ENCODE data around the gene ATG7. TPM values are rescaled to one million over a fixed set of nuclear protein-coding genes. Genes with fewer than 3 reads are reported as not detected.

ATG7 gene
- total RNA-seq, 4 donors from 2014 or later, result 54.8 to 126 (median 100) TPM

GRCh38 chr3:11276901-11277300, 4.7 kb downstream of the ATG7 start:
- TF ChIP-seq POLR2A (IDR thresholded peaks at IDR 0.05) (no peak), CTCF (IDR thresholded peaks at IDR 0.05) (no peak)
- H3K4me1 ChIP-seq, result peaks cover 0 to 7% of the 10 kb centered on the region in 2 donors
- H3K4me3 ChIP-seq, result no peak overlapping the region
- H3K9me3 ChIP-seq, result no peaks in the 10 kb centered on the region
- H3K36me3 ChIP-seq, result no peaks in the 10 kb centered on the region
- no peak overlapping the region for H3K27ac ChIP-seq
- intact Hi-C loops (cut with DNase I; ENCODE audit: low total_unique reads), result no loop called here
- no peak for DNase-seq
- no peaks in the 10 kb centered on the region for H3K27me3 ChIP-seq

- H3K36me3 ChIP-seq, result no peaks in the 10 kb centered on the region
- no peak overlapping the region for H3K4me3 ChIP-seq
- intact Hi-C loops (cut with DNase I; ENCODE audit: low total_unique reads), result no loop called here
- peak; percentile 65 to 80 for DNase-seq
- peaks cover 4 to 7% of the 10 kb centered on the region in 2 donors for H3K4me1 ChIP-seq
- peak overlapping the region; percentile 35 to 46 for H3K27ac ChIP-seq
- TF ChIP-seq CTCF (IDR thresholded peaks at IDR 0.05) (no peak), POLR2A (IDR thresholded peaks at IDR 0.05) (no peak)
- H3K9me3 ChIP-seq, result no peaks in the 10 kb centered on the region
- H3K27me3 ChIP-seq, result no peaks in the 10 kb centered on the region
These were observed 10.3 kb downstream of the ATG7 start for GRCh38 chr3:11282250-11283138.

GRCh38 chr3:11283139-11283475, 10.9 kb downstream of the ATG7 start:
- Histone ChIP-seq H3K4me1 (peaks cover 4 to 13% of the 10 kb centered on the region in 2 donors), H3K4me3 (no peak overlapping the region), H3K9me3 (no peaks in the 10 kb centered on the region), H3K27me3 (no peaks in the 10 kb centered on the region), H3K36me3 (no peaks in the 10 kb centered on the region), H3K27ac (peak overlapping the region; percentile 35 to 46)
- TF ChIP-seq CTCF (IDR thresholded peaks at IDR 0.05) (no peak), POLR2A (IDR thresholded peaks at IDR 0.05) (no peak)
- DNase-seq, result no peak
- intact Hi-C loops (cut with DNase I; ENCODE audit: low total_unique reads), result no loop called here

GRCh38 chr3:11284011-11284410, 11.8 kb downstream of the ATG7 start:
- no peaks in the 10 kb centered on the region for H3K36me3 ChIP-seq
- no peak for DNase-seq
- no peak overlapping the region for H3K4me3 ChIP-seq
- TF ChIP-seq CTCF (IDR thresholded peaks at IDR 0.05) (no peak), POLR2A (IDR thresholded peaks at IDR 0.05) (no peak)
- no peaks in the 10 kb centered on the region for H3K9me3 ChIP-seq
- no peaks in the 10 kb centered on the region for H3K27me3 ChIP-seq
- no peak overlapping the region for H3K27ac ChIP-seq
- intact Hi-C loops (cut with DNase I; ENCODE audit: low total_unique reads), result no loop called here
- peaks cover 4 to 22% of the 10 kb centered on the region in 2 donors for H3K4me1 ChIP-seq

GRCh38 chr3:11285471-11285870, 13.3 kb downstream of the ATG7 start:
- Histone ChIP-seq H3K27me3 (no peaks in the 10 kb centered on the region), H3K4me3 (no peak overlapping the region), H3K4me1 (peaks cover 4 to 22% of the 10 kb centered on the region in 2 donors), H3K36me3 (no peaks in the 10 kb centered on the region), H3K9me3 (no peaks in the 10 kb centered on the region), H3K27ac (peak overlapping the region in 1 of 2 donors; percentile 13)
- no peak for DNase-seq
- intact Hi-C loops (cut with DNase I; ENCODE audit: low total_unique reads), result no loop called here
- TF ChIP-seq CTCF (IDR thresholded peaks at IDR 0.05) (no peak), POLR2A (IDR thresholded peaks at IDR 0.05) (no peak)

All from uterus (tissue), 4 donors.